Measurements from ENCODE around the gene KCNQ5.
A peak's percentile ranks its signal among the peaks of the same experiment; 100 is the strongest.
"Not testable (repeated sequence)": the region's sequence is repeated elsewhere in the genome, so short reads cannot be mapped to it uniquely, and the experiment has no call there.

Gene KCNQ5

GRCh38 chr6:72621291-72622093 lies at the start of gene KCNQ5:
KCNQ5 (plus strand) TSS chr6:72622064.
- no peak for DNase-seq (ENCODE audit: low read depth)
- in situ Hi-C loops (cut with HindIII; ENCODE audit: low sequenced_read_pairs), result loop anchor here (25.0 kb wide), 1 partner anchor 341 kb away; no protein-coding TSS in a partner anchor
- H3K4me3 ChIP-seq (ENCODE audit: low read depth, low read length), result peak within 1 kb of the TSS; percentile 73
- TF ChIP-seq, protein P1, sequence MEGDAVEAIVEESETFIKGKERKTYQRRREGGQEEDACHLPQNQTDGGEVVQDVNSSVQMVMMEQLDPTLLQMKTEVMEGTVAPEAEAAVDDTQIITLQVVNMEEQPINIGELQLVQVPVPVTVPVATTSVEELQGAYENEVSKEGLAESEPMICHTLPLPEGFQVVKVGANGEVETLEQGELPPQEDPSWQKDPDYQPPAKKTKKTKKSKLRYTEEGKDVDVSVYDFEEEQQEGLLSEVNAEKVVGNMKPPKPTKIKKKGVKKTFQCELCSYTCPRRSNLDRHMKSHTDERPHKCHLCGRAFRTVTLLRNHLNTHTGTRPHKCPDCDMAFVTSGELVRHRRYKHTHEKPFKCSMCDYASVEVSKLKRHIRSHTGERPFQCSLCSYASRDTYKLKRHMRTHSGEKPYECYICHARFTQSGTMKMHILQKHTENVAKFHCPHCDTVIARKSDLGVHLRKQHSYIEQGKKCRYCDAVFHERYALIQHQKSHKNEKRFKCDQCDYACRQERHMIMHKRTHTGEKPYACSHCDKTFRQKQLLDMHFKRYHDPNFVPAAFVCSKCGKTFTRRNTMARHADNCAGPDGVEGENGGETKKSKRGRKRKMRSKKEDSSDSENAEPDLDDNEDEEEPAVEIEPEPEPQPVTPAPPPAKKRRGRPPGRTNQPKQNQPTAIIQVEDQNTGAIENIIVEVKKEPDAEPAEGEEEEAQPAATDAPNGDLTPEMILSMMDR (IDR thresholded peaks at IDR 0.05; ENCODE audit: low read depth, low read length, missing control alignments), result no peak

DNA sequence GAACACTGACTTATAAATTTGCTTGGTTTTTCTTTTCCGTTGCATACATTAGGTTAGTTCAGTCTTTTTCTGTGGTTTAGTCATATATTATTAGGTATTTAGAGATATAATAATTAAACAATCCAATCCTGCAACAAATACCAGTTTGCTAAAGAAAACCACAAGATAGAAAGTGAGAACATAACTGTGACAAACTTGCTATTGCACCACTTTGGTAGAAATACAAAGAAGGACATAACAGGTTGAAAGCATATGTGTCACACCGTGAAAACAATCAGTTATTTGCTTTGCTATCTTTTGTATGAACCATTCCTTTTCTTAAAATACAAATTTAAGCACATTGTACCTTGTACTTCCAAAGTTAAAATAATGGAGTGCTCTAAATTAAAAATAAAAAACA lies 42.0 kb upstream of the KCNQ5 start:
- no peak for DNase-seq (ENCODE audit: low read depth)
- TF ChIP-seq, protein P1 (IDR thresholded peaks at IDR 0.05; ENCODE audit: low read depth, low read length, missing control alignments), result no peak
- in situ Hi-C loops (cut with HindIII; ENCODE audit: low sequenced_read_pairs), result no loop called here
- H3K4me3 ChIP-seq (ENCODE audit: low read depth, low read length), result no peak overlapping the region

GRCh38 chr6:72580281-72580940 lies 41.5 kb upstream of the KCNQ5 start:
- H3K4me3 ChIP-seq (ENCODE audit: low read depth, low read length), result no peak overlapping the region
- TF ChIP-seq, protein P1 (IDR thresholded peaks at IDR 0.05; ENCODE audit: low read depth, low read length, missing control alignments), result peak; percentile 86
- in situ Hi-C loops (cut with HindIII; ENCODE audit: low sequenced_read_pairs), result no loop called here
- peak; percentile 67 for DNase-seq (ENCODE audit: low read depth)

- H3K4me3 ChIP-seq (ENCODE audit: low read depth, low read length); DNase-seq (ENCODE audit: low read depth); in situ Hi-C loops (cut with HindIII; ENCODE audit: low sequenced_read_pairs): not testable (repeated sequence)
Measured at GRCh38 chr6:72580950-72581349, 40.9 kb upstream of the KCNQ5 start.

GRCh38 chr6:72588155-72588554 lies 33.7 kb upstream of the KCNQ5 start:
- DNase-seq (ENCODE audit: low read depth), result no peak
- TF ChIP-seq, protein P1 (IDR thresholded peaks at IDR 0.05; ENCODE audit: low read depth, low read length, missing control alignments), result no peak
- no peak overlapping the region for H3K4me3 ChIP-seq (ENCODE audit: low read depth, low read length)
- in situ Hi-C loops (cut with HindIII; ENCODE audit: low sequenced_read_pairs), result no loop called here

- H3K4me3 ChIP-seq (ENCODE audit: low read depth, low read length), result no peak overlapping the region
- TF ChIP-seq, protein P1 (IDR thresholded peaks at IDR 0.05; ENCODE audit: low read depth, low read length, missing control alignments), result no peak
- DNase-seq (ENCODE audit: low read depth), result peak; percentile 55
- in situ Hi-C loops (cut with HindIII; ENCODE audit: low sequenced_read_pairs), result no loop called here
Measured at GRCh38 chr6:72589096-72589495, 32.8 kb upstream of the KCNQ5 start.

DNA sequence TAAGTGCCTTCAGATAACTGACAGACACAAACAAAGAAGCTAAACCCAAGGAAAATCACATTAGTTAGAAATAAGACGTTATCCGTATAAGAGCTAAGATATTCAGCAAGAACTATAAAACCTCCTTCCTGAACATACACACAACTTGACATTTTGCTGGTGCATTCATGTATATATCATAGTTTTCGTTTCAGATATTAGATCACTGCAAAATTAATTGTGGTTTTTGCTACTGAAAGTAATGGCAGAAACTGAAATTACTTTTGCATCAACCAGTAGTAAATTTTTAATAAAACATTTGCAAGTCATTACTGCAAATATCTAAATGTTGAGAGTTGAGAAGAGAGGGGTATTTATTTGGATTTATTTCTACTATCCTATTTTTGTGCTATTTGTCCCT lies 26.1 kb upstream of the KCNQ5 start:
- in situ Hi-C loops (cut with HindIII; ENCODE audit: low sequenced_read_pairs), result no loop called here
- H3K4me3 ChIP-seq (ENCODE audit: low read depth, low read length), result no peak overlapping the region
- TF ChIP-seq, protein P1 (IDR thresholded peaks at IDR 0.05; ENCODE audit: low read depth, low read length, missing control alignments), result no peak
- DNase-seq (ENCODE audit: low read depth), result no peak

Measured in astrocyte of the cerebellum (primary cell).